IPS DF 4.7 (cell line): ENCODE measurements around the gene ECT2L.
A peak's percentile ranks its signal among the peaks of the same experiment; 100 is the strongest.

ENCODE experiments used
- DNase-seq: peaks from one replicate; pipeline ENCODE4 v3.0.0-alpha.2; 2013; ENCODE audit warnings: low spot score; ENCODE audit errors: extremely low read depth

Gene ECT2L

GRCh38 chr6:138803861-138804260 is 8.0 kb downstream of the ECT2L start:
- DNase-seq, result no peak

DNA sequence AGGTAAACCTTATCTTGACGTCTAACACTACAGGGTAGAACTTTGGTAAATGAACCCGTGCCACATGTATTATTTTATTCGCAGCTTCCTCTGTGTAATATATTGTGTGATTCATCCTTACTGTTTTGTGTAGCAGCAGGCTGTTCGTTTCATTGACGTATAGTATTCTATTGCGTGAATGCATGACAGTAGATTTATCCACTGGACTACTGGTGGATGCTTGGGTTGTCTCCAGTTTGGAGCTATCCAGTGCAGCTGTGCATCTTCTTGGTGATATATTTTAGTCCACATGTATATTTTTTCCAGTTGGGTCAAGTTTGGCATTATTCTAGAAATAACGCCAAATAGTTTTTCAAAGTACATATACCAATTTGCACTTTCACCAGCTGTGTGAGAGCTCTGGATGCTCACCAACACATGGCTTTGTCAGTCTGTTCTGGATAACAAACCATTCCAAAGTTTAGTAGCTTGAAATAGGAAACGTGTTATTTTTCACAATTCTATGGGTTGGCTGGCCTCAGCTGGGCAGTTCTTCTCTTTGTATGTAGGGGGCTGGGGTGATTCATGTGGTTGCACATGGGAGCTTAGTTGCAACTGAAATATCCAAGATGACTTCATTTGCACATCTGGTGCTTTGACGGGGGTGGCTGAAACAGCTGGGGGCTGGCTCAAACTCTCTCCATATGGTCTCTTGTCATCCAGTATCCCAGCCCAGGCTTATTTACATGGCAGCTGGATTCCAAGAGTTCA is 9.3 kb downstream of the ECT2L start:
- no peak for DNase-seq

DNA sequence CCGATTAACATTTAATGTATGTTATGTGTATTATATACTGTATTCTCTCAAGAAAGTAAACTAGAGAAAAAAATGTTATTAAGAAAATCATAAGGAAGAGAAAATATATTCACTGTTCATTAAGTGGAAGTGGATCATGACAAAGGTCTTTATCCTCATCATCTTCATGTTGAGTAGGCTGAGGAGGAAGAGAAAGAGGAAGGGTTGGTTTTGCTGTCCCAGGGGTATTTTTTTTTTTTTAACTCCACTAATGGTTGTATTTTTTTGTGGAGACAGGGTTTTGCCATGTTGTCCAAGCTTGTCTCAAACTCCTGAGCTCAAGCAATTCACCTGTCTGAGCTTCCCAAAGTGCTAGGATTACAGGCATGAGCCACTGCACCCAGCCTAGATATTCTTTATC is 11.0 kb downstream of the ECT2L start:
- no peak for DNase-seq

DNA sequence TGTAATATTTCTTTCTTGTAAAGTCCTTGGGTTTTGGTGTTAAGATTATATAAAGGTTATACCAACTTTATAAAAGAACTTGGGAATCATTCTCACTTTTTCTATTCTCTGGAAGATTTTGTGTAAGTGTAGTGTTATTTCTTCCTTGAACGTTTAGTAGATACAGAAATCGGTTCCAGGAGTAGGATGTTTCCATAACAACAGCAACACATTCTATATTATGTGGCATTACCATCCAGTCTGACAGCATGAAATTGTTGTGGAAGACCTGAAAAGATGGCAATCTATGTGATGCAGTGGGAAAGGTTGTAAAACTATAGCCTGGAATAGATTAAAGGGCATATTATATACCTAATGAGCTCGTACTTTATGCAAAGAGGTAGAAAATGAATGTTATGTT is 13.8 kb downstream of the ECT2L start:
- DNase-seq, result no peak

GRCh38 chr6:138811866-138812265 is 16.0 kb downstream of the ECT2L start:
- no peak for DNase-seq

DNA sequence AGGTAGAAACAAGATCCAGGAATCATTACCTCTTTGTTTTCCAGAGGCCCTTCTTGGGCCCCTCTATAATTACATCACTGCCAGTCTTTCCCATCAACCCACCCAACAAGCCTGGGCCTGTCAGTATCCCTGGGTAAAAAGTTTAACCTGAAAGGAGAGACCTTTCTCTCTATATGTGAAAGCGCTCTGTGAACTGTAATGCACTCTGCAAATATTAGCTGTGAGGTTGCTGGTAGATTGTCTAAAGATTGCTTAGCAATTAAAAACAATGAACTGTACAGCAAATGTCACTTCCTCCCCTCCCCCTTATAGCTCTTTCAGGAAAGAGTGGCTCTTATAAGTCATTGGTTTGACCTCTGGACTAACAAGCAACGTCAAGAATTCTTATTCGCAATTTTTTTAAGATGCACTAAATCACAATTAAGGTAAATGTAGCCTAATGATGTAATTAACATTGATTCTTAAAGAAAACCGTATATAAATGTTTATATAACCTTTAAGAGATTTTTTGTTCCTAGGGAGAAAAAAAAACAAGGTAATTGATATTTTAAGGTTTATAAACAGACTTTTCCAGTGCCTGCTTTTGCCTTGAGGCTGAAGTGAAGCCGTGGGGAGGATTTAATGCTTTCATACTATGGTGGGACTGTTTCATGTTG is 18.4 kb downstream of the ECT2L start:
- no peak for DNase-seq

DNA sequence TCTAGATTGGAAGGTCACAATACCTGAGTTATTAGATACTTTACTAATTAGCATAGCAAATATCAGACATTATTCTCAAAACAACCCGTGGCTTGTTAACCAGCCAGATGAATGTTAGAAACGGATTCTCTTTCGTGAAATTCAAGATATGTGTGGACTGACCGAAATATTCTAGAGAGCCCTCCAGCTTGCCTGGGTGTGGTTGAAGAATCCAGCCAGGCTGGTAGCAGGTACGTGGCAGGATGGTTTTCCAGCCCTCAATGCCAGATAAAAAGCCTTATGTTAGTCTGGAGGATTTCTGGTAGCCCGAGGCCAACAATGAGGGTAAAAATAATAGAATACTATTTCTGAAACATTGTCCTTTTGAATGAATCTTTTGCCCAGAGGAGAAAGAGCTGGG is 19.3 kb downstream of the ECT2L start:
- no peak for DNase-seq

- no peak for DNase-seq
Measured at GRCh38 chr6:138815797-138816528, 20.1 kb downstream of the ECT2L start.

DNA sequence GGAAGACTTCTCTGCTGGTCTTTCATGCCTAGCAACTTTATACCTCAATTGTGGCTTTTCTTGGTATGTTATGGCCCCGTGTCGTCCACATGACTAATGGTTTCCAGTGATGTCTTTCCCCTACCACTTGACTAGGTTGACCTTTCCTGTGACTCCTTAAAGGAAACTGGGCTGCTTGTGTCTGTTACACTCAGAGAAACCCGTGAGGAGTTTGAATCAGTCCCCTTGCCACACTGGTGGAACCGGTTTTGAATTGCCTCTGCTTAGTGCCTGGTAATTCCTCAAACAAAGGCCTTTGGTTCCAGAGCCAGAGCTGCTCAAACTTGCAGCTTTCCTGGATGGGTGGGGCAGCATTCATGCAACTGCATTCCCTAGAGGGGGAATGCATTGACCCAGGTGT is 21.9 kb downstream of the ECT2L start:
- peak; percentile 79 for DNase-seq

GRCh38 chr6:138818496-138819194 is 22.8 kb downstream of the ECT2L start:
- DNase-seq, result no peak

DNA sequence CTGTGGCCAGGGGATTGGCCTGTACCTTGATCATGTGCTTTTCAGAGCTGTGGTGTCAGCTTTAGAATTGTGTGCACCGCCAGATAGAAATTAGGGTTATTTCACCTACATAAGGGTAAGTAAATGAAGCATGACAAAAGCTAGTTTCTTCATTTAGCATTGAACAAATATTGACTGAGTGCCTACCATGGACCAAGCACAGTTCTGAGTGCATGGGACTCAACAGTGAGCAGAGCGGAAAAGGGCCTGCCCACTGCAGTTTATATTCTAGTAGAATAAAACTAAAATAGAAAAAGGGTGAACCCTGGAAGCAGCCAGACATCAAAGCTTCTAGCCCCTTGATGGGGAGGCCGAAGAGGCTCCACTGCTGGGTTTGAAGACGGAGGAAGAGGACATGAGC is 25.6 kb downstream of the ECT2L start:
- DNase-seq, result no peak

DNA sequence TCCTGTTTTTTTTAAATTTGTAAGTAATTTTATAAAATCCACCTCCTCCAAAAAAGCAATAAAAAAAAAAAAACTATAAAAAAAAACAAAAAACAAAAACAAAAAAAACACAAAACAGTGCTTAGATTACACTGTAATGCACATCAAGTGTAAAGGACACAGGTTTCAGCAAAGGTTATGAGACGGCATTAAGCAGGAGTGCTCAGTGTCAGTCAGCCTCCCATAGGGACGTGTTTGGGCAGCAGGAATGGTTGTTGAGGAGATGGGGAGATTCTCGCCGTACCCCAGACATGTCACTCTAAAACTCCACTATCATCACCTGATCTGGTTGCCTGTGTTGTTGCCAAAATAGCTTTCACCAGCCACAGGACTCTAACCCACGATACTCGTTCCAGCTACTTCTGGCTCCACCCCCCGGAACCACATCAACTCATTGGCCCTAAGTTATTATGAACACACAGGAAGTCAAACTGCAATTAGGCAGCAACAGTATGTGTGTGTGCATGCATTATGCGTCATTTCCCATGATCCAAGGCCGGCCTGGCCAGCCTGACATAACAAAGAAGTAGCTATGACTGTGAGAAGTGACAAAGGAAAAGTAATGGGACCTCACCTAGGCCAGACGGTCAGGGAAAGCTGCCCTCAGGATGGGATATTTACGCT is 28.7 kb downstream of the ECT2L start:
- DNase-seq, result no peak

- no peak for DNase-seq
Measured at GRCh38 chr6:138830248-138830647, 34.4 kb downstream of the ECT2L start.

GRCh38 chr6:138832182-138832581 is 36.3 kb downstream of the ECT2L start:
- no peak for DNase-seq

DNA sequence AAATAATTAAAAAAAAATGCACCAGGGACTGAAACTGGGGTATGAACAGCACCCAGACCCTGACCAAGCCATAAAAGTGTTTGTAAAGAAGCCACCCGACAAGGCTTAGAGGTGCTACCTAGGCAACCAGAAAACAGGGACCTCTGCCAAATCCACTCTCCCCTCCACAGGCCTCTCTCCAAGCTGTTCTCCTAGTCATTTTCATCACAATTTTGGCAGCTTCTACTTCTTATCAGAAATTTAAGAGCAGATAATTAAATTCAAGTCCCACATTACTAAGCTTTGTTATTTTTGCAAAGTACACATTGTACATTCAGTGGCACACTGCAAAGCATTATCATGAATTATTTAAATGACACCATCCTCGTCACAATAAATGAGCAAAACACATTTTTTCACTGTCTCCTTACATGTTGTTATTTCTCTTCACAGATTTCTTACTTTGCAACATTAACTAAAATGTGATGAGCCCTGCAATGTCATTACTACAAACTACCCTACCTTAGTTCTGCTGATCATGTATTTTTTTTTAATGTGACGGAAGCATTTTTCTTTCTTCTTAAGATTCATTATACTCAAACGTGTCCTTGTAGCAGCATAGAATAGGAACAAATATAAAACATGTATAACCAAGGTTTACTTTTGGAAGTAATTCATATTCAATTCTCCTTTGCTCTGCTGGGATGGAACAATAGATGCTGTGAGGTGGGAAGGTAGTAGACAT is 38.1 kb downstream of the ECT2L start:
- DNase-seq, result no peak

- DNase-seq, result no peak
Measured at GRCh38 chr6:138837246-138837645, 41.4 kb downstream of the ECT2L start.

GRCh38 chr6:138844192-138844591 is 48.3 kb downstream of the ECT2L start:
- no peak for DNase-seq

DNA sequence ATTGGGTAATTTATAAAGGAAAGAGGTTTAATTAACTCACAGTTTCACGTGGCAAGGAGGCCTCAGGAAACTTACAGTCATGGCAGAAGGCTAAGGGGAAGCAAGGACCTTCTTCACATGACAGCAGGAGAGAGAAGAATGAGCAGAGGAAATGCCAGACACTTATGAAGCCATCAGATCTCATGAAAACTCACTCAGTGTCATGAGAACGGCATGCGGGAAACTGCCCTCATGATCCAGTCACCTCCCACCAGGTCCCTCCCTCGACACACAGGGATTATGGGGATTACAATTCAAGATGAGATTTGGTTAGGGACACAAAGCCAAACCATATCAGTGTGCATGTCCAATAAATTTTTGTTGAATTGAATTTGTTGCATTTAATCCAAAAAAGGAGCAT is 52.0 kb downstream of the ECT2L start:
- no peak for DNase-seq

GRCh38 chr6:138848461-138848860 is 52.6 kb downstream of the ECT2L start:
- DNase-seq, result no peak

DNA sequence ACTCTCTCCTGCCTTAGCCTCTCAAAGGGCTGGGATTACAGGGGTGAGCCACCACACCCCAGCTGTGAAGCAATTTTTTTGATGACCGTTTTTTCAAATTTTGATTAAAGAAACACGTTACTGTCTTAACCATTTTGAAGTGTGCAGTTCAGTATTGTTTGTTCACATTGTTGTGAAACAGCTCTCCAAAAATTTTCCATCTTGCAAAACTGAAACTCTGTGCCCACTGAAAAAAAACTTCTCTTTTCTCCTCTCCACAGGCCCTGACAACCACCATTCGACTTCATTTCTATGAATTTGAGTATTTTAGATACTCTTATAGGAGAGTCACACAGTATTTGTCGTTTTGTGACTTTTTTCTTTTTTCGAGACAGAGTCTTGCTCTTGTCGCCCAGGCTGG is 53.9 kb downstream of the ECT2L start:
- DNase-seq, result no peak

DNA sequence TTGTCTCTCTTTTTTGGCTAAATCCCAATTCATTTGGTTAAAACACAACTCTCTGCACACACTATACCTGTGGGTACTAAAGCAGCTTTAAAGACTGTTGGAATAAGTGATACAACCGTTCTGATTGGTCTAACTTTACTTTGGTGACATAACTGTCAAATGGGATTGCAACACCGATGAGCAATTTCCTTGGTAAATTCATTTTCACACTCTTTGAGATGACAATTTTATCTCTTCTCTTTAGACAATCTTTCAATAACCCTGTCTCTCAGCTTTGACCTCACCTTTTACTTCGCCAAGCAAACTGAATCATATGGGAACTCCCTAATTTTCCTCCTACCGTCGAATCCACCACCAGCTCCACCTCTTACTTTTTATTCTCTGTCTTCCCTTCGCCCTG is 60.8 kb downstream of the ECT2L start:
- DNase-seq, result no peak
